Right lobe of liver (tissue), 6 donors: ENCODE results near the gene EPHA3. TPM values are rescaled to one million over a fixed set of nuclear protein-coding genes. Genes with fewer than 3 reads are reported as not detected.

Source experiments
- ATAC-seq, 4 donors: fragments of 200-7000 bp; cut with Tn5 transposase; one replicate each; pipeline ENCODE4 v1.9.1; 2020; ENCODE audit warnings: mild to moderate bottlenecking in 4 of 4, moderate library complexity in 4 of 4
- DNase-seq, 3 donors: peaks; one replicate each; pipeline ENCODE4 v3.0.0-alpha.2; 2020
- H3K27ac ChIP-seq, 3 donors: fragments of 200-600 bp; one replicate each; pipeline ENCODE4 v1.8.0; 2022
- H3K27me3 ChIP-seq, 2 donors: fragments of 200-600 bp; one replicate each; pipeline ENCODE4 v1.8.0; 2022
- H3K36me3 ChIP-seq, 4 donors: fragments of 200-600 bp; sonication (generic) in 1 of 4; one replicate each; pipeline versions ENCODE4 v1.5.1 to v1.8.0; 2017 to 2022; ENCODE audit warnings: control low read depth in 1 of 4
- H3K4me1 ChIP-seq, 4 donors: fragments of 200-600 bp; sonication (generic) in 1 of 4; one replicate each; pipeline versions ENCODE4 v1.5.1 to v1.8.0; 2017 to 2022; ENCODE audit warnings: control low read depth in 1 of 4
- H3K4me3 ChIP-seq, 3 donors: fragments of 200-600 bp; one replicate each; pipeline ENCODE4 v1.8.0; 2022
- H3K9me3 ChIP-seq, 4 donors: fragments of 200-600 bp; sonication (generic) in 1 of 4; one replicate each; pipeline versions ENCODE4 v1.5.1 to v1.8.0; 2017 to 2022; ENCODE audit warnings: control low read depth in 1 of 4
- CTCF ChIP-seq, 4 donors: fragments of 200-600 bp in 3 of 4; fragments of 450-650 bp in 1 of 4; IDR thresholded peaks; one replicate each; pipeline versions ENCODE4 v1.5.1 to v1.8.0; 2016 to 2022; ENCODE audit warnings: antibody characterized with exemption in 4 of 4, mild to moderate bottlenecking in 2 of 4
- POLR2A ChIP-seq: fragments of 450-650 bp; IDR thresholded peaks from one replicate; pipeline ENCODE4 v1.6.1; 2017; ENCODE audit warnings: antibody characterized with exemption, mild to moderate bottlenecking
- WGBS: methylation state at CpG from one replicate; pipeline ENCODE4 v1.1.6; 2018; ENCODE audit warnings: low coverage, low lambda C conversion rate; ENCODE audit not compliant: insufficient coverage; ENCODE audit errors: missing lambda C conversion rate; 5-methylcytosine and 5-hydroxymethylcytosine counted together
- intact Hi-C, 2 donors: fragments of 100-400 bp; cut with DNase I; formaldehyde crosslinking; loops; one replicate each; pipeline versions ENCODE4 v1.11.2 to v1.14.1; 2022
- total RNA-seq, 6 experiments: library from RNA; depleted of rRNA in 2 of 6; stranded (reverse); fragments of >200 nt in 2 of 6; fragmentation: NEBNext Ultra II Directional in 3 of 6; extraction: Animal tissue kit (Norgen Biotek cat#: 25700) in 3 of 6; gene quantifications; one replicate each; pipeline versions ENCODE4 v1.1.0 to v1.2.4, GENCODE V29; 2016 to 2023
- donor health status: DM: no; HTN: yes; CAD: no.
- donor health status: DM: no; HTN: no; CAD: no.
- donor health status: DM: no; HTN: no; CAD: no.
- donor health status: DM: no; HTN: yes; CAD: no.
- donor health status: DM: no; HTN: yes; CAD: no.

Gene EPHA3
- total RNA-seq, 6 experiments from 2014 or later = 0.95 to 2.9 (median 1.5) TPM

- Histone ChIP-seq H3K27me3 (no peaks in the 10 kb centered on the region), H3K4me3 (no peak overlapping the region), H3K27ac (no peak overlapping the region), H3K9me3 (no peaks in the 10 kb centered on the region), H3K36me3 (no peaks in the 10 kb centered on the region), H3K4me1 (no peaks in the 10 kb centered on the region)
- TF ChIP-seq POLR2A = no peak
- no peak for TF ChIP-seq CTCF (IDR thresholded peaks at IDR 0.05)
- no peak for DNase-seq
- ATAC-seq = no peak
- intact Hi-C loops = no loop called here
Measured at GRCh38 chr3:89276116-89276515, 168.7 kb downstream of the EPHA3 start.

- Histone ChIP-seq H3K36me3 (no peaks in the 10 kb centered on the region), H3K4me1 (no peaks in the 10 kb centered on the region), H3K27me3 (no peaks in the 10 kb centered on the region), H3K9me3 (no peaks in the 10 kb centered on the region), H3K27ac (no peak overlapping the region), H3K4me3 (no peak overlapping the region)
- intact Hi-C loops = no loop called here
- ATAC-seq (no peak), DNase-seq (no peak)
- no peak for TF ChIP-seq POLR2A
- no peak for TF ChIP-seq CTCF (IDR thresholded peaks at IDR 0.05)
- 31% methylated on average over 9 of the region's 9 CpGs for whole genome bisulfite sequencing
Measured at GRCh38 chr3:89278302-89279025, 171.0 kb downstream of the EPHA3 start.

GRCh38 chr3:89280301-89280700 is 172.9 kb downstream of the EPHA3 start:
- TF ChIP-seq POLR2A (no peak), CTCF (IDR thresholded peaks at IDR 0.05) (no peak)
- Histone ChIP-seq H3K4me3 (no peak overlapping the region), H3K27me3 (no peaks in the 10 kb centered on the region), H3K4me1 (no peaks in the 10 kb centered on the region), H3K9me3 (no peaks in the 10 kb centered on the region), H3K36me3 (no peaks in the 10 kb centered on the region), H3K27ac (no peak overlapping the region)
- intact Hi-C loops = no loop called here
- DNase-seq = no peak
- WGBS = 43% methylated on average over 2 of the region's 2 CpGs
- no peak for ATAC-seq

GRCh38 chr3:89280822-89281365 is 173.5 kb downstream of the EPHA3 start:
- TF ChIP-seq CTCF (IDR thresholded peaks at IDR 0.05) (no peak), POLR2A (no peak)
- H3K27ac ChIP-seq = no peak overlapping the region
- H3K4me1 ChIP-seq = no peaks in the 10 kb centered on the region
- no peak overlapping the region for H3K4me3 ChIP-seq
- H3K36me3 ChIP-seq = no peaks in the 10 kb centered on the region
- WGBS = 91% methylated on average over 11 of the region's 11 CpGs
- intact Hi-C loops = no loop called here
- ATAC-seq (no peak), DNase-seq (no peak)
- H3K9me3 ChIP-seq = no peaks in the 10 kb centered on the region
- H3K27me3 ChIP-seq = no peaks in the 10 kb centered on the region
